NCI-H446 treated with DMSO at 0.1 percent for 48 hours (cell line): ENCODE measurements around the gene ADAM12.
"Not testable (repeated sequence)": the region's sequence is repeated elsewhere in the genome, so short reads cannot be mapped to it uniquely, and the experiment has no call there.

Experiments used
- DNase-seq: peaks from one replicate; lab custom pipeline; 2025; lab: John Stamatoyannopoulos, UW

The ADAM12 gene

DNA sequence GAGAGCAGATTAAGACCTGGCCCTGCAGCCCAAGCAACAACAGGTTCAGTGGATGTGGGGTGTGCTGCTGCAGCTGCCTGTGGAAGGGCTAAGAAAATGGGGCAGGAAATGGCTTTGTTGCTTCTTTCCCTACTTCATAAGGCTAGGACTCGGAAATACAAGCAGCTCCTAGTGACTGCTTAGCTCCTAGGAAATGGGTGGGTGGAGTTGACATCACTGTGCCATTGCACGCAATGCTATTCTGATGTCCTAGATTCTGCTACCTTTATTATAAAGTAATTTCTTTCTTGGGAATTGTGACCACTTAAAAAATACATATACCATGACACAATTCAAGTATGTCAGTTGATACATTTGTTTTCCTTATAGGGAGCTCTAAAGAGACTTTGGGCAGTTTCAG is 336.1 kb downstream of the ADAM12 start:
- DNase-seq: no peak

DNA sequence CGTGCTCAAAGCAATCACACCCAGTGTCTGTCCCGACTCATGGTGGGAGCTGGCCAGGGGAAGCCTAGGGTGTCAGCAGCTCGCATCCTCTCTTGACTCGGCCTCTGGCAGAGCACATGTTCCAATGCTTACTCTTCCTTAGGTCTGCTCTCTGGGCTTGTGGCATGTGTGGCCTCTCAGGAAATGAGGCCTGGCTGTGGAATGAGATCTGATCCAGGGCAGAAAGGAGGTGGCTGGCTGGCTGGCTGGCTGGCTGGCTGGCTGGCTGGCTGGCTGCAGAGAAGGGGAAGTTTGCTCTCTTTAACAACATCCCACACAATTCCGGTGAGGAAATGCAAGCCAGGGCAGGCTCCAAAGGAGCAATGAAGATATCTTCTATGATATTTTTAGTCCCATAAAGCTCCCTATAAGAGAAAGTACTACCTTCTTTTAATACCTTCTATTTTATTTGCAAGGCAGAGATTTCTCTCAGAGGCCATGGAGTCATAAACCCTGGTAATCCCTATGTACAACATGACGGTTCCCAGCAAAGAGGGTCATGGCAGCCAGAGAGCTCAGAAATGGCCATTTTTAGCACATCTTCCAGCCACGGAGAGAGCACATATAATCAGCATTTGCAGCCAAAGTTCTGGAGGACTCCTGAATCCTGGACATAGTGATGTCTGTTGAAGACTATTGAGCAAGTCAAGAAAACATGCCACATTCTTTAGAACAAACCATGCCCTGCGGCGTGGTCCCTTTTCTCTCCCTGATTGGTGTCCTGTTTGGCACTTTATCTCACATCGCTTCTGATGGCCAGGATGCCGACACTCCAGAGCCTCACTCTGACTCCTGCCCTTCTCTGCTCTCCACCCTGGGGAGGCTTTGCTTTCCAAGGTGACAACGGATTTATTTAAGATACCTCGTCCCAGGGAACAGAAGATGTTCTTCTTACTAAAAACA is 338.2 kb downstream of the ADAM12 start:
- no peak for DNase-seq

DNA sequence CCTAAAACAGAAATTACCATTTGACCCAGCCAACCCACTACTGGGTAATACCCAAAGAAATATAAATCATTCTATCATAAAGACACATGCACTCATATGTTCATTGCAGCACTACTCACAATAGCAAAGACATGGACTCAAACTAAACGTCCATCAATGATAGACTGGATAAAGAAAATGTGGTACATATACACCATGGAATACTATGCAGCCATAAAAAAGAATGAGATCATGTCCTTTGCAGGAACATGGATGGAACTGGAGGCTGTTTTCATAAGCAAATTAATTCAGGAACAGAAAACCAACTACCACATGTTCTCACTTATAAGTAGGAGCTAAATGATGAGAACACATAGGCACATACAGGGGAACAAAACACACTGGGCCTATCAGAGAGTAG is 340.5 kb downstream of the ADAM12 start:
- DNase-seq: not testable (repeated sequence)

DNA sequence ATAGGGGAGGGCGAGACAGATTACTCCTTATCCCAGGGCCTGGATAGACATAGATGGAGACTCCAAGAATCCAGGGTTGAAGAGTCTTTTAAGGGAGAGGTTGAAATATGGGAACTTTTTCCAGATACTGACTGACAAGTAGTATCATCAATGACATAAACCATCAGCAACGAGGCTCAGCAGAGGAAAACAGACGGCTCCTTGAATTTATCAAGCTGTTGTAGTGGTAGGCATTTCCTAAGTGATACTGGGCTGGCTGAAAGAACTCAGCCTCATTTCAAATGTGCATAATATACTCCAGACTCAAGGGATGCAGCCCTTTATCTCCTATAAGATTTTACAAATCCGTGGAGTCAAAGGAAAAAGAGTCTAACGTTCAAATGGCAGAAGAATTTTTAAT is 341.4 kb downstream of the ADAM12 start:
- DNase-seq: no peak

DNA sequence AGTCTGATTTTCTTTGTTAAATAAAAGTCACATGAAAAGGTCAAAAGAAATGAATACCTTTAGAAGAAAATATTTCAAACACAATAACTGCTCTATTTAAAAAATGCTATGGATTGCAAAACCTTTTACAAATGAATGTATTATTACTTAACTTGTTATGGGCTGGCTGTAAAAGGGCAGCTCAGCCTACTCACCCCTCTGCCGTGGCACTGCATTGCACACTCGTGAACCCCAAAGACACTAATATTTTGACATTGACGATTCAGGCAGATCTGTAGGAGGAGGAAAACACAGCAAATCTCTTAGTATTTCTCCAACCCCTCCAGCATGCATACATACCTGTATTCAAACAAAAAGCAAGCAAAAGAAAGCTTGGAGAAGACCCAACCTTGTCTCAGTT is 342.4 kb downstream of the ADAM12 start:
- no peak for DNase-seq

DNA sequence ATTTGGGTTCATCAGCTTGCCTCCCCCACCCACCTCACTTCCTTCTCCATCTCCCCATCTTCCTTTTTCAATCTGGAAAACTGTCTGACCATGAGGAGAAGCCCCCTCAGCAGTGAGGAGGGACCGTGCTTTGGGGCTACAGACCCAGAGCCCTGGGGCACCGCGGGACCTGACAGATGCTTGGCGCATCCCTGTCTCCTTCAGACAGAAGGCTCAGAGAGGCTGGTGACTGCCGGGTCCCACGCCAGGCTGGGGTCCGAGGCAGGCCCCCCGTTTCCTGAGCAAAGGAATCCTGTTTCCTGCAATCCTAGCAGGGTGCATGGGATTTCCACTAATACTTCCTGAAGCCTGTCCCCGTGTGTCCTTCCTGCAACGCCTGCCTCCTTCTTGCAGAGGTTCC is 344.9 kb downstream of the ADAM12 start:
- no peak for DNase-seq

DNA sequence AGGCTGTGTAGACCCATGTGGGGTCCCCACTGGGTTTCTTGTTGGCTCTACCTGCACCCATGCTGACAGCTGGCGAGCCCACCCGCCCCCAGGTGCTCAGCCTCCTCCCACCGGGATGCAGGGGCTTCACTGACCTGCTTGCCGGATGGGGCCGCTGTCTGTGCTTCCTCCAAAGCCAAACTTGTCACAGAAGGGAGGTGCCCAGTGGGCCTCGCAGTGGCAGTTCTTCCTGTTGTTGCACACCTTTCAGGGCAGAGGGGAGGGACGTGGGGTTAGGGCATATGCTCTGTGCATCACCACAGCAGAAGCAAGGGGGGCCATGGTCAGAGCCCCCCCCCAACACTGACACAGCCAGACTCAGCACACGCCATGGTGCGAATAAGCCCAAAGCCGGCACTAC is 345.4 kb downstream of the ADAM12 start:
- no peak for DNase-seq

DNA sequence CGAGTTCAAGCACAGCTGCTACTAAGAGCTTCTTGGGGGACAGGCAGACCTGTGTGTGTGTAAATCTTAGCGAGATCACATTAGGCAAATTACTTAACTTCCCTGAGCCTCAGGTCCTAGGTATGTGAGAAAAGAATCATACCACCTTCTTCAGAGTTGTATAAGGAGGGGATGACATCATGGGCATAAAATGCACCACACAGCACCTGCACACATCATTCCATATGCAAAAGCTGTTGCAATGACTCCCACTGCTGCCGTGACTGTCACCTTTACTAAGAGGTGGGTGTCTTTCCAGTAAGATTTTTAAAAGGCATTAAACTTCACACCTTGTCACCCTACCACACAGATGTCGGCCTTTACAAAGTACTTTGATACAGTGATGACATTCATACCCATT is 345.9 kb downstream of the ADAM12 start:
- DNase-seq: no peak

DNA sequence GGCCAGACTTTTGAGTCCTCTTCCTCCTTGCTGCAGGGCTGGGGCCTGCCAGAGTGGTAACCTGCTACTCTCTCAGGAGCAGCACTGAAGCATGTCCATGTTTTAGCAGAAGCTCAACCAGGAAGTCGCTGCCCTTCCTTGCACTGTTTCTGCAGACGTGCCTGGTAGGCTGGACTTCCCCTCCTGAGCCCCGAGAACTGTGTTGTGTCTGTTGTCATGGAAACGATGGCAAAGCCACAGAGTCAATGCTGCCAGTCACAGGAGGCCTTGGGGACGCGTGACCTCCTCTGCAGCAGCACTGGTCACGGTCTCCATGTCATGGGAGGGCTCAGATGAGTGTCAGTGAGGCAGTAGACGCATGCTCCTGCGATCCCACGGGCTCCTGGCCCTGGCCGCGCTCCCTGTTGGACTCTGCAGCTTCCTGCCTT is 346.5 kb downstream of the ADAM12 start:
- DNase-seq: no peak

DNA sequence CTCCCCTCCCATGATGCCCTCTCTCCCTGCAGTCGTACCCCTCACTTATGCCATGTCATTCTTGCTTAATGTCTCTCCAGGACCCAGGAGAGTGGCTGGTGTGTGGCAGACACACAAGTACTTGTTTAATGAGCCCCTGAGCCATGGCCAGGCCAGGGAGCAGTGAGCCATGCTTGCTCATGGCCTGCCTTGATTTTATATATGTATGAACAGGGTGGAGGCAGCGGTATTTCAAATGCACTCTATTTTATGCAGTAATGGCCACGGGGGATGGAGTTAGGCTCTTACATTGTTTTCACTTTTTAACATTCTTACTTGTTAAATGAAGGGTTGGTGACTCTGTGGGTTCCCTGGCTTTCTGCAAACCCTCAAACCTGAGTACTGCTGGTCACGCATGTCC is 347.2 kb downstream of the ADAM12 start:
- no peak for DNase-seq

DNA sequence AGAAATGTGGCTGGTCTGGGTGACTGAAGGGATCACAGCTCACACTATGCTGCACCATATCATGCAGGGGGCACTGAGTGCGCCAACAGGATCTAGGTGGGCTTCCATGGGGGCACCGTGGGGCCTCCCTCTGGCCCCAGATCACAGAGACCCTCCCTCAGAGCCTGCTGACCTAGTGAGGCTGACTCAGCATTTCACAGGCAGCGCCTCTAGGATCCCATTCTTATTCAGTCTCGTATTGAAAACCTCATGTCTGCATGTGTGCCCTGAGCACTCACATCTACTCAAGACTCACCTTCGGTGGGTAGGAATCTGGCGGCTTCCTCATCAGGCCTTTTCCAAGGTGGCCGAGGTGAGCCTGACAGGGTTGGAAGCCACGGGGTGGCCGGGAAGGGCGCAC is 350.3 kb downstream of the ADAM12 start:
- DNase-seq: no peak

DNA sequence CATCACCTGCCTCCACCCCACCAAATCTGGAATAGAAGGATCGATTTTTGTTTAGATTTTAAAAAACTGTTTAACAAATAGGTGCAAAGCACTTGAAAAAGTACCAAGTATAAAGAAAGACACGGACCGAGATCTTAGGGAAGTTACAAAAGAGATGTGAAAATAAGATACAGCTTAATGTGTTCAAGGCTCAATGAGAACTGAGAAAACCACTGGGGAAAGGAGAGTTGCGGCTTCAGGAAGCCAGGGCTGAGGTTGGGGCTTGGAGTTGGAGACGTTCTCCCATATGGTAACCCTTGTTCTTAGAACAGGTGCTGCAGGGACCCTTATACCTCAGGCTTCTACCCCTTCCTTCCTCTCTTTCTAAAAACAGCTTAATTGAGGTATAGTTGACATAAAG is 351.8 kb downstream of the ADAM12 start:
- no peak for DNase-seq

DNA sequence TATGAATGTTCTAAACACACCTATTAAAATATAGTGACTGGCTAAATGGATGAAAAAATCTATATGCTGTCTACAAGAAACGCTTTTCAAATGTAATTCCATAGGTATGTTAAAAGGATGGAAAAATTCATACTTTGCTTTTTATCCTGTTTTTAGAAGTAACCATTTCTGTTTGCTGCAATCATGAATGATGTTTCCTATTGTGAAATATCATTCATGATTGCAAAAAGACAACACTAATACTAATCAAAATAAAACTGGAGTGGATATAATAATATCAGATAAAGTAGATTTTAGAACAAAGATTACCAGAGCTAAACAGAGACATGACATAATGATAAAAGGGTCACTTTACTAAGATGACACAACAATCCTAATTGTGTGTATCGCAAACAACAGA is 353.7 kb downstream of the ADAM12 start:
- no peak for DNase-seq

DNA sequence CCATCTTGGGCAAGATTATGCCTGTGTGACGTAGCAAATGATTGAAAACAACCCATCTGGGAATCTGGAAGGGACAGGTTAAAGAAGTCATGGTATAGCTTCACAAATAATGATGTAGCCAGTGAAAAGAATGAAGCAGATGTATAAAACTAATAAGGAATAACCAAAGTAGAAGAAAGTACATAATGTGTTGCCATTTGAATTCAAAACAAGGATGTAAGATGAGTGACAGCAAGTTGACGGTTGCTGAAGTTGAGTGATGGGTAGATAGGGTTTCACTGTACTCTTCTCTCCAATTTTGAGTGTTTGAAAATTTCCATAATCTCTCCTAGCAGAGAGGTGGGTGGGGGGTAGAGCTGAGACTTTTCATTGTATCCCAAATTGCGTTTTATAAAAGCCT is 358.3 kb downstream of the ADAM12 start:
- no peak for DNase-seq

DNA sequence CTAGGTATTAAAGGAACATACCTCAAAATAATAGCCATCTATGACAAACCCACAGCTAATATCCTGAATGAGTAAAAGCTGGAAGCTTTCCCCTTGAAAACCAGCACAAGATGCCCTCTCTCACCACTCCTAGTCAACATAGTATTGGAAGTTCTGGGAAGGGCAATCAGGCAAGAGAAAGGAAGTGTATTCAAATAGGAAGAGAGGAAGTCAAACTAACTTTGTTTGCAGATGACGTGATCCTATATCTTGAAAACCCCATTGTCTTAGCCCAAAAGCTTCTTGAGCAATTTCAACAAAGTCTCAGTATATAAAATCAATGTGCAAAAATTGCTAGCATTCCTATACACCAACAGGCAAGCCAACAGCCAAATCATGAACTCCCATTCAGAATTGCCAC is 360.6 kb downstream of the ADAM12 start:
- DNase-seq: no peak

DNA sequence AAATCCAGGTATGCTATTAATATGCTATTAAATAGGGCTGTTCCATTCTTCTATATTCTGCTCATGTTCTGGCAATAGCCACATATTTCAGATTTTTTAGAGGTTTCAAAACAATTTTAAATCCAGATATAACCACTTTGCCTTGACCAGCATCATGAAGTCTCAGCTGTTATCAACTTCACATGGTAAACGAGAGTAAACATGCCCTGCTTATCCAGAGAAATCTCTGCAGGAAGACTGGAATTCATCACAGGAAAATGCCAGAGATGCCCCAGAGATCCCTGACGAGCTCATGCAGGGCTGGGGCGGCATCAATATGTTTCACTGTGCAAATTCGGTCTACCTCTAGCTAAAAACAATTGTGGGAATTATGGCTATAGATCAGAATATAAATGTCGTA is 365.4 kb downstream of the ADAM12 start:
- no peak for DNase-seq

DNA sequence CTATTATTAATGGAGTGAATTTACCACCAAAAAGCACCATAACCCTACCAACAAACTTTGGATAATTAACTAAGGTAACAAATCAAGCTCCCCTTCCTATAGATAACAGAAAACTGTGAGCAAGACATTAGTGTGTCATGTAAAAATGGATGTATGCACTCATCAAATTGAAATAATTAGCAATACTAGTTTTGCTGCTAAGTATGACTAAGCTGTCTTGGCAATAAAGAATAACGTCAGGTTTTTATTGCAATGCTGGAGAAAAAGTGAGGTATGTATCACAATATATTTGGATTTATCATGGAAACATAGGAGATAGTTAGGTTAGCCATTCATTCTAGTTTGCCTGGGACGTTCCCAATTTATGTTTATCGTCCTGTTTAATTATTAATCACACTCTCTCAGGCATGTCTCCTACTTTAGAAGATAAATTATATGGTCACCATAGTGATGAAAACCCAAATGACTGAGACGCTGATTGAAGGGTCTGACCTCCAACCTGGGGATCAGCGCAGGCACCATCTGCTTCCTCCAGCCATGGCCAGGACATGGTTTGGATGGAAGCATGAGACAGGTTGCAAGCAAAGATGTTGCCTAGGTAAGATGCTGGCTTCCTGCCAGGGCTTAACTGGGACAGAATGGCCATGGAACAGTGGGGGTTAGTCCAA is 366.3 kb downstream of the ADAM12 start:
- no peak for DNase-seq

DNA sequence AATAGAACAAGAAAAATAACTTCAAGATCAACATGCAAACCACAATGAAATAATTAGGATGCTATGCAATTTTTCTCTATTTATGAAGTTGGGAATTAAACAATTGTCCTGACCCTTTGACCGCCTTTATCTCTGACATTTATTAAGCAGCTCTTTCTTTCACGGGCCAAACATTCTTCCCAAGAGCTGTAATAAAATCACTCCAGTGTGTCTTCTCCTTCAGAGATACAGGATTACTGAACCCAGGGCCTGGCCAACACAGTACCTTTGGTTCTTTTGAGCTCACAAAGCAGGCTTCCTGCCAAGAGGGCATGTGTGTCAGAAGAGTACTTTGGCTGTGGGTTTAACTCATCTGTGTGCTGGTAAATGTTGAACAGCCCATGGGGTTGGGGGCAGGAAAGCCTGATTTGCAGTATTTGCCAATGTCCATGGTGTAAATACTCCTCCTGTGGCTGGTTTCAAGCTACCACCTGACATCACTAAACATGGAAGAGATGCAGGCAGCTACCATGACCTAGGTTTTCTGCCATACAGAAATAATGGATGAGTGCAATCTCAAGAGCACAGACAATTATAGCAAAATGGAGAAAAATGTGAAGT is 370.2 kb downstream of the ADAM12 start:
- no peak for DNase-seq

DNA sequence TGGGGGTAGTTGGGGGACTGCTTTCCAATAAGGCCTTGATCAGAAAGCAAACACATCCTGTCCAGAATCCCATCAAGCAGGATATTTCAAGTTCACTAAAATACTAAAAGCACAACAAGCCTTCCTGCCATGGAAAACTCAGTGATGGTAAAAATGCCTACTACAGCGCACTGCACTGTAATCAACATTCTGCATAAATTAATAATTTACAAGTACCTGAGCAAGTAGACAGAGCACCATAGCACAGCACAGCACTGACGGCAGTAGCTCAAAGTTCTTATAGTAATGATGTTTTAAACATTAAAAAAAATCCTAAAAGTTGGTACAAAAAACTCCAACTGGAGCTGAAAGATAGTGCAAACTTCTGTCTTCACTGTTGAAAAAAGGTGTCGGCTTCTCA is 371.4 kb downstream of the ADAM12 start:
- DNase-seq: no peak

DNA sequence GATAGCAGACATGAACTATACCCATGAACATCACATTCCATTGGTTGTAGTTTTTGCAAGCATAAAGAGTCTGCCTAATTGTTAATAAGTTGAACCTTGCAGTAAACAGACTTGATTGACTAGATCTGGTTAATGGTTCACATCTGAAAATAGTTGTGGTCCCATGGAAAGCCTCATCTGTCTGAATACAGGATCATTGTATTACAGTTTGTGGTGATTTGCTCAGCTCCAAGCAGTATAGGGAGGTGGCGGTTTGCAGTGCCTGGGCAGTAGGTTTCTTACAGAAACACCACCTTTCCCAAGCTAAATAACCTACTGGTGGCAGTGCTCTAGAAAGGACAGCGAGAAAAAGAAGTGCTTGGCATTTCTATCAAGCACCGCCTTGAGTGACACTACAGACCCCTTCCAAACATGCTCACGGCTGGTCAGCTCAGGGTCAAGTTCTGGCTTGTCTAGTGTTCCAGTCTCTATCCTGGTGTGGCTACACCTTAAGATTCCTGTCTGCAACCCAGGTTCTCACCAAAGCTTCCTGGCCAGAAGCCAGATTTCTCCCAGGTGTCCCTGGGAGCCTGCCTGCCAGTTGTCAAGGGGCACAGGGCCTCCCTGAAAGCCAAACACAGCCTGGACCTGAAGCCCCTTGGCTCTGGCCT is 372.0 kb downstream of the ADAM12 start:
- no peak for DNase-seq

DNA sequence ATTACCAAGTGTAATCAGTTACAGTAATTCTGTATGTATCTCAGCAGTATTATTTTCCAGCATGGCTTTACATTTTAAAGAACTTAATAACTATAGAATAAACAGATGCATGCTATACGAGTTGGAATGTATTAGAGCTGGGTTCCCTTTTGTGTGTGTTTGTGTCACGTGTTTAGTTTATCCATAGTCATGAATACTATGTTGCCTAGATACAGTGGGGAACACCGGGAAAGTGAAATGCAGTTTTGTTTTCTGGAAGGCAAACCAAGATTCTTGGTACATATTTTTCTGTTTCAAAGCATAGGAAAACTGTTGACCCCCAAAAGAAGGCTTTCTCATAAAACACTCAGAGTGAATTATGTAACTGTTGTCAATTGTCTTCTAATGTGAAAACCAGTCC is 372.9 kb downstream of the ADAM12 start:
- DNase-seq: no peak

DNA sequence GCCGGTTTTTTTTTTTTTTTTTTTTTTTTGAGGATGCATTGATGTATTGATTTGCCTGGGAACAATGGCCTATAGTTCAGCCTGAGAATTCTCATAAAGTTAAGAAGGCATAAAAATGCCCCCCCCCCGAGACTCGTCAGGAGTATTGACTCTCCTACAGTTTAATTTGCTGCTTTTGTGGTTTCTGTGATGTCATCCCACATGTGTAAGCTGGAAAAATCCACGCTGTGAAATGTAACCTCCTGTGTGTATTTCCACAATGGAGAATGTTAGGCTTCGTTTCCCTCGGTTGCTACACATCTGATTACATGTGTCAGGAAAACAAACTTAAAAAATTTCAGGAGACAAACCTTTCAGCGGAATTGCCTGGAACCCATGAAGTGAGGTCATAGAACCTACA is 374.0 kb downstream of the ADAM12 start:
- no peak for DNase-seq
